ENCODE data around the gene SRGAP2C.
"Not testable (repeated sequence)": the region's sequence is repeated elsewhere in the genome, so short reads cannot be mapped to it uniquely, and the experiment has no call there.

The SRGAP2C gene

DNA sequence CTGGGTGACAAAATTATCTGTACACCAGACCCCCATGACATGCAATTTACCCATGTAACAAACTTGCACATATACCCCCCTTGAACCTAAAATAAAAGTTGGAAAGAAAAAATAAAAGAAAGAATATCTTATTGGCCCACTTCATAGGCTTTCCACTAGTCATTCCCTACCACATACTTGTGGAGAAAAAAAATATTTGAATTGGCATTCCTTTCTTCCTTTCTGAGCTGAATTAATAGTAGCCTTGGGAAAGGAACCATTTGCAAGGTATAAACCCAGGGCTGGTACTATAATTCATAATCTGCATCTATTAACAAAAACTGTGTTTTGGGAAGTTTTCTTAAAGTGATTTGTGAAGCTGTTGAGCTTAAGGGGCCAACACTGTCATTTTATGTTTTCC, 140.0 kb downstream of the SRGAP2C start:
- in situ Hi-C loops (cut with MboI; ENCODE audit: low sequenced_read_pairs) = not testable (repeated sequence)

DNA sequence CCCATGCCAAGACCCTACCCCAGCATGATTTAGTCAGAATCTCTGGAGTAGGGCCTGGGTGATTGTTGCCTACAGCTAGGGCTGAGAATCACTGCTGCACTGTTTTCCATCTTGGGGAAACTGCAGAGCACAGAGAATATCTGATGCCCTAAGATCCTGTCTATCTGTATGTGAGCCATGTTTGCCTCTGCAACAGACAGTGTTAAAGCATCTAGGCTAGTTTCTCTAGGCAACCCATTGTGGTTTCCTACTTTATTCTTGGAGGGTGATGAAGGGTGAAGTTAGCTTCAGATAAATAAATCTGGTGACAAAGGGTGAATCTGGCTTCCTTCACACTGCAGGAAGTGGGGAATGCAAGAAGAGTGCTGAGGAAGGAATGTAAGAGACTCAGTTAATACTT, 147.4 kb downstream of the SRGAP2C start:
- in situ Hi-C loops (cut with MboI; ENCODE audit: low sequenced_read_pairs) = not testable (repeated sequence)

DNA sequence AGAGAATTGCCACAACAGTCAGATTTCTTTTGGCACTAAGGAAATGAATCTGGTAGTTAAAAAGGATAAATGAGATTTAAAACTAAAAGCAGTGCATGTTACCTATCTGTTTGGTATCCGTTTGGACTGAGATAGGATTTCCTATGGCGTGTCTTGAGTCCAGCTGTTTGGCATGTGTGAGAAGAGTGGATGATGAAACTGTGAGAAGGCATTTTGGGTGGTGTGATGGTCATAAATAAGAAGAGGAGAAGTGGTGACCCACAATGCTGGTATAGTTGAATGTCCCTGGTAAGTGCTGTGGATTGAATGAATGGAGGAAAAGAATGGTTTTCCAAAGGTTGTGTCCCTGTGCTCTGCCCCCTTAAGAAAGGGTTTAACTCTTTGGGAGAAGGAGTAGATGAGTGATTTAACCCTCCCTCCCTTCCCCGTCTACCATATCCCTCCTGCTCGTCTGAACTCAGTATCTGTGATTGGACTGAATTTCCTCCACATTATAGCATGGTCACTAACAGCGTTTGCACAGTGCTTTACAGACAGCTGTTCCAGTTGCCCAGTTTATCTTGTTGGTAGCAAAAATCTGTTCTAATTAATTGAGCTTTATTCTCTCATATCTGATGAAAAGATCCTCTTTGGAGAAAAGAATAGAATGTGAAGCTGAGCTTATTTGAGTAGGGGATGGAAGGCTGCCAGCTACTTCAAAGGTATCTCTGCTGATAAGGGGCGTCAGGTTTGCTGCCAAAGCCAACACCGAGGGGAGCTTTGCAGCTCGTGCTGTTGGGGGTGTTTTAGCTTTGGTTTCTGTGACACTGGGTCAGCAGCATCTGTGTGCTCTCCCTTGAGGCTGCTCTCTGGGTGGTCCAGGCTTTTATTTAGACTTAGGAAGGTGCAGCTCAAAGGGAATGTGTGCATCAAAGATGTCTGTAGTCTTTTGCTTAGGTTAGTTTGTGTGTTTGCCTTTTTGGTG, 148.1 kb downstream of the SRGAP2C start:
- in situ Hi-C loops (cut with MboI; ENCODE audit: low sequenced_read_pairs) = not testable (repeated sequence)

DNA sequence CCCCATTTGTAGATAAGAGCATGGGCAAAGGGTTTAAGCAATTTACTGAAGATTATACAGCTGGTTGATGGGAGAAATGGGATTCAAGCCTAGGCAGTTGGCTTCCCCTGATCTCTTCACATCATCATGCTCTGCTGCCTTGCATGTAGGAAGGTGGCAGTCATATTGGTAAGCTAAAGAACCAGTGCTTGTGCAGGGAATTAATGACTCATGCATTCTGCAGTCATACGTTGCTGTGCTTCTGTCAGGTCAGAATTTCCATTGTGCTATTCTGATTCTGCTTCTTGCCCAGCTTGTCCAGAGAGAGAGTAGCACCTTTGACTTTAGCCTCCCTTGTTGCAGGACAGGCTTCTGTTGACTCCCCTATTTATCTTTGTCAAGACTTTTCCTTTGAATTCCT, 153.2 kb downstream of the SRGAP2C start:
- in situ Hi-C loops (cut with MboI; ENCODE audit: low sequenced_read_pairs) = not testable (repeated sequence)

DNA sequence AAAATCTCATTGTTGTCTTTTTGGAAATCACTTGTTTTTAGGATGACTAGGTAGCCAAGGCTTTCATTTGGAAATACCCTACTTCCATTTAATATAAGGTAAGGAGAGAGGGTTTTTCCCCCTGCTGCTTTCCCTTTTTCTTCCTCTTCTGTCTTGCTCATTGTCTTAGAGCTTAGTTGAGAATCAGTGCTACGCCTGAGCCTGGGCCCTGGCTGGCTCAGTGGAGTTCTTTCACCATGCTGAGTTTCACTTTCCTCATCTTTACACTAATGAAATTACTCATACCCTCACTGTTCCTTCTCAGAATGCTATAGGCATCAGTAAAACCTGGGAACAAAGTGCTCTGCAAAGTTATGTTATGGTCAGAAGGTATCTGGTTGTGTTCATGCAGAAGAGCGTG, 154.8 kb downstream of the SRGAP2C start:
- in situ Hi-C loops (cut with MboI; ENCODE audit: low sequenced_read_pairs) = not testable (repeated sequence)

DNA sequence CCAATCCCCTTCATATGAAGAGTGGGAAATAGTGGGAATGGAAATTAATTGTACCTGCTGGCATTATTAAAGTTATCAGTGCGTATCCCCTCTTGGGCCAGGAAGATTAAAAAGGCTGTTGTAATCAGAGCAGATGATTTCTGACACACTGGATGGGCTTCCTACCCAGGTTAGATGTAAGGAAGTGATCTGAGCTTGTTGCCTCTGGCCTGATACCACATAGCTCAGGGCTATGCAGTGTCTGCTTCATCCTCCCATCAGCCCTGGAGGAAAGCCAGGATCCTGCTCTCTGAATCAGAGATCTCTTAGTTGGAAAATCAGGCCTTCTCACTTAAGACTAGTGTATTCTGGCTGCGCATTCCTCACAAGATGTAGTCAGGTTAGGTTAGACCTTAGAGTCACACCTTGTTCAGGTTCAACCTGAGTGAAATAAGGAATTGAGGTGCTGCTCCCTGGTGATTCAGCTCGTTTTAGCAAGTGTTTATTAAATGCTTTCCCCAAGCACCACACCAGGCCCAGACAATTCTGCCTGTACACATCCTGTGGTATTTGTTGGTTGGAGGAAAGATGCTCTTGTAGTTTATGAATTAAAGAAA, 158.6 kb downstream of the SRGAP2C start:
- in situ Hi-C loops (cut with MboI; ENCODE audit: low sequenced_read_pairs) = not testable (repeated sequence)

DNA sequence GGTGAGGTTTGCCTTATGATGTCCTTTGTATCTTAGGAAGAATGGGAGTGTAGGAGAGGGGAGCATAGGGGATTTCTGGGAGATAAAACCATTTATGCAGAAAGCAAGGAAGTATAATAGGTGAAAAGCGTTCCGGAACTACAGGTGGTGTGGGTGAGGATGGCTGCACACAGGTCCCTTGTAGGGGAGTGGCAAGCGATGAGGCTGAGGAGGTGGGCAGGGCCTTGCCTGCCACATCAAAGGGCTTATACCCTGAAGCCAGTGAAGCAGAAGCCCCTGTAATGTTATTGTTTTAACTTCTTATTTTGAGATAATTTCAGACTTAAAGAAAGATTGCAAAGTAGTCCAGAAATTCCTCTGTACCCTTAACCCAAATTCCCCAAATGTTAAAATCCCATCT, 159.6 kb downstream of the SRGAP2C start:
- in situ Hi-C loops (cut with MboI; ENCODE audit: low sequenced_read_pairs) = not testable (repeated sequence)

DNA sequence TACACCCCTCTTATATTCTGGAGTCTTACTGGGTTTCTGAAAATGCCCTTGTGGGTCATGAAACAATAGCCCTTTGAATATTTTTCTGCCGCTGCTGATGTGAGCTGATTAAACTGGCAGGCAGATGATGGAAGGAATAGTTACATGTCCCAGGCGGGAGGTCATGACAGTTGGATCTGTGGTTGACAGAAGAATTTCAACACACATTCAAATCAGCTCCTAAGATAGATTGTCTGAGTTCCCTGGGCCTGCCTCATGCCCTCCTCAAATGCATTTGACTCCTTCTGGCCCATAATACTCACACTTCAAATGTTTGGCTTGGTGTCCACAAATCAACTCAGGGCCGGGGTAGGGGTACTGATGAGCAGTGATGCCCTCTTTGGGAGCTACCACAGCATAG, 161.9 kb downstream of the SRGAP2C start:
- in situ Hi-C loops (cut with MboI; ENCODE audit: low sequenced_read_pairs) = not testable (repeated sequence)

DNA sequence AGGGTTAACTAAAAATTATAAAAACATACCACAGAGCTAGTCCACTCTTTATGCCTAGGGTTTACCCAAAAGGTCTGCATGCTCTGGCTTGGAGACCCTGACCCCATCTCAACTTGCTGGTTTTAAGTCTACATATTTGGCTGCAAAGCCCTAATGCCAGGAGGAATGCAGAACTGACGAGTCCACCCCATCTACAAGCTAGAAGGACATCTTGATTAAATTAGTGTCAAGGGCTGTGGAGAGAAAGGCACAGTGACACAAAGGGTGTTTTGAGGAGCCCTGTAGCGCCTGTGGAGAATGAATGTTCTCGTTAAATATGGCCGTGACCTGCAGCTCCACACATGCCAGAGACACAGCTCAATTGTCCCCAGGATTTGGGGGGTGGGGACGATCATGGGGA, 162.7 kb downstream of the SRGAP2C start:
- in situ Hi-C loops (cut with MboI; ENCODE audit: low sequenced_read_pairs) = not testable (repeated sequence)

DNA sequence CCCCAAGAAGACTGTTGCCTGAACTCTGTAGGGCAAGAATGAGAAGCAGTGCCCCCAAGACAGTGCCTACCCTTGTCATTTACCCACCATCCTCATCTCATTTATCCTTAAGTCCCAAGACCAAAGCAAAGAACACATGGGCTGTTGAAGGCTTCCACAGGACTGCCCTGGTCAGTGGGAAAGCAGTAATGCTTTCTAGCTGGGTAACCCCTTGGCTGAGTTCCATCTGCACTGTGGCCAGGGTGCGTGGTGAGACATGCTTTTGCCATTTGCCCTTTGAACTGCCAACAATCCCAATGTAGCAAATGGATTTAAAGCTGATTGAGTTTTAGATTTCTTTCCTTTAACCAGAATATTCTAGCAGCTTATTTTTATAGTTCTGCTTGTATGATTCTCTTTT, 163.3 kb downstream of the SRGAP2C start:
- in situ Hi-C loops (cut with MboI; ENCODE audit: low sequenced_read_pairs) = not testable (repeated sequence)

DNA sequence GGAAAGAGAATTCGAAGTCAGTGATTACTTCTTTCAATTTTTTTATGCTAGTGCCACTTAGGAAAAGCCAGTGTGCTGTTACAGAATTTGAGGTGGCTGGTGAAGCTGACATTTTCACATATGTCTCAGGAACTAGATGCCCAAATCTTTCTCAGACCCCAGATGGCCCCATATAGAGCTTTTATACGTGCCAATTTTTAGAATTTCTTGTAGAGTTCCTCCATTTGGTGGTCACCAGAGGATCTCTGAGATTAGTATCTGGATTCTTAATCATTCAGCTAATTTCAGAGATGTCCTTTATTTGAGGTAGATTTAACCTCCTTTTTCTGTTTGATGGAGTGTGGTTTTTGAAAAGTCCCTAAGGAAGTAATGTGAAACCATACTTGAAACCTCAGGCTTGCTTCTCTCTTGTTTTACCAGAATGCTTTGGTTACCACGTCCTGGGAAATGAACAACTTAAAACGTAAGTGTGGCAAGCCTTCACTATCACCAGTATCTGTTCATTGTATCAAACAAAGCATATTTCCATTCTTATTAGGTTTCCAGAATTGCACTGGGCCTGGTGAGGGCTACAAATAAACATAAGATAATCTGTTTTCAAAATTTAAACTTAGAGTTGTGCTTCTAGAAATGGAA, 164.7 kb downstream of the SRGAP2C start:
- in situ Hi-C loops (cut with MboI; ENCODE audit: low sequenced_read_pairs) = not testable (repeated sequence)

DNA sequence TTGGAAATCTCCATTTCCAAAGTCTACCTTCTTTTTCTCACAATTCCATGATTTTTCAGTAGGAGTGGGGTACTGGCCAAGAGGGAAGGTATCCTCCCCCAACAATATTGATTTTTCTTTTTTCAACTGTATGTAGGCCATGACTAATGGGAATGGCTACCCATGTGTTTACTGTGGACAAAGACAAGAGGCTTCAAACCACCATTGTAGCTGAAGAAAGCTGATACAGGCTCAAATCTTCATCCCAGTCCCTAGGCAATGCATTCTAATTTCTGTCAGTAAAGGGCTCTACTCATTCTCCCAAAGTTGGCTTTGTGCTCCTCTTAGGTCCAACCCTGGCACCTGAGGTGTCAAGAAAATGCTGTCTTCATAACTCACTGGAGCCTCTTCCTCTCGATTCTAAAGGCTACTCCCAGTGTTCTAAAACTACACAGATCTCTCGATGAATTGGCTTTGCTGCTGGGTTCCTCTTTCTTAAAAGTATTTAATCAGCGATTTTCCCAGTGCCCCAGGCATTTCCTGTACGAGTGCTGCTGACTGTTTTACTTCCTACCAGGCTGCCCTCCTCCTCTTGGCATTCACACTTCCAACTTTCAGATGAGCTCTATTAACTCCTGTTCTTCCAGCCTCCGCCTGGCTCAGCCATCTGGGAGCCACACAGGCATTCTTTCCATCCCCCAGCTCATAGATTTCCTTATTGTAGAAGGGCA, 171.1 kb downstream of the SRGAP2C start:
- in situ Hi-C loops (cut with MboI; ENCODE audit: low sequenced_read_pairs) = not testable (repeated sequence)

DNA sequence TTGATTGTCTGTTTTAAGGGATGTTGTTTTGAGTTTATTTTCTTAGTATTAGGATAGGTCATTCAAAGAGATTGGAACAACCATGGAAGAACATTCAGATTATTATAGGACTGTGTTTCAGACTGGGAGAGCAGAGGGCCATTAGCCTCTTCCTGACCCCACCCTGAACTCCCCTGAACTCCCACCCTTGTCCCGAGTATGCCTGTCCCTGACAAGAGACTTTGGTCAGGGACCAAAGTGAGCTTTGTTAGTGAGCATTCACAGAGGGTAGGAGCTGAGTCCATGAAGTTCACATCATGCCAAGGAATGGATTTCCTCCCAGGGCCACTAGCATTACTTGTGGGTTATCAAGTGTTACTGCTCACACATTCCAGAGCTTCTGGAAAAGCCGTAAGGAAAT, 172.0 kb downstream of the SRGAP2C start:
- in situ Hi-C loops (cut with MboI; ENCODE audit: low sequenced_read_pairs) = not testable (repeated sequence)

DNA sequence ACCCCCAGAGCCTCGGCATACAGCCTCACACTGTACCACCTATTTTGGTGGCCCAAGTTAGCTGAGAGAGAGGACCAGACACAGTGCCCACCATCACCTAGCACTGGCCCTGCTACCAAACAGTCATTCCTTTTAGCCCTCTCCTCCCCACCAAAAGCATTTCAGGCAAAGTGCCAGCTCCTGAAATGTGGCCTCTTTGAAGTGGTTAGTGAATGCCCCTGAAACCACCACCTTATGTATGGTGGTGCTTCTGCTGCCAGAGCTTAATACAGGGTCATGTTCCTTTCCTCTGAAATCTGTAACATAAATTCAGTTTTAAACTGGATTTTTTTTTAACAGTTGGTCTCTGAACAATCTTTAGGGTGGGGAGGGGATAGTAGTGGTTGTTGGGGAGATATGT, 175.8 kb downstream of the SRGAP2C start:
- in situ Hi-C loops (cut with MboI; ENCODE audit: low sequenced_read_pairs) = not testable (repeated sequence)

DNA sequence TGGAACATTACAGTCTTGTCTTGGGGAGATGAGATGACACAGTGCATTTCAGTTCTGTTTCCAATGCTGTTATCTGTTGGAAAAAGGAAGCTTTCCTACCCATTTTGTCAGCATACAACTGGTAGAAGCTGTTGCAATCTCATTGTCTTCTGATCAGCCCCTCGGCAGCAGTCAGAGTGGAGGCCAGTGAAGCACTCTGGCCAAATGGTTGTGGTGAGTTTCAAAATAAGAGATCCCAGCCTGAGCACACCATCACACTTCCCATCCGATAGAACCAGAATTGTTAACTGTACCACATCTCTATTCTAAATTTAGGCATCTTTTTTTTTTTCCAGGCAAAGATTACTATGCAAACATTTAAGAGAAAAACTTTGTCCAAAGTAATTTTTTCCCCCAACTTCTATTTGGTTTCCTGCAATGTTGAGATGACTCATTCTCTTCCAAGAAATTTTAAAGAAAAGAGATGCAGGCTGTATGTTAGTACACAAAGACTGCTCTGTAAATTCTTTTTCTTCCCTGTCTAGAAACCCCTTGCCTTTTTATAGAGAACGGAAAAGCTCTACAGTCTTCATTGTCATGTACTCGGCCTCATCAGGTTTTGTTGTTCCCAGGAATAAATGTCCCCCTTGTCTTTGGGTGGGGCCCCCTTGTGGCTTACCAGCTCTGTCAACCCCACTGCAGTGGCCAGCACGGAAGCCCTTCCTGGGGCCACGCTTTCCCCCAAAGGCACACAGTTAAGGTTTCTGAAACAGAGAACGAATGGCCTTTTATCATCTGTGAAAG, 176.9 kb downstream of the SRGAP2C start:
- in situ Hi-C loops (cut with MboI; ENCODE audit: low sequenced_read_pairs) = not testable (repeated sequence)

DNA sequence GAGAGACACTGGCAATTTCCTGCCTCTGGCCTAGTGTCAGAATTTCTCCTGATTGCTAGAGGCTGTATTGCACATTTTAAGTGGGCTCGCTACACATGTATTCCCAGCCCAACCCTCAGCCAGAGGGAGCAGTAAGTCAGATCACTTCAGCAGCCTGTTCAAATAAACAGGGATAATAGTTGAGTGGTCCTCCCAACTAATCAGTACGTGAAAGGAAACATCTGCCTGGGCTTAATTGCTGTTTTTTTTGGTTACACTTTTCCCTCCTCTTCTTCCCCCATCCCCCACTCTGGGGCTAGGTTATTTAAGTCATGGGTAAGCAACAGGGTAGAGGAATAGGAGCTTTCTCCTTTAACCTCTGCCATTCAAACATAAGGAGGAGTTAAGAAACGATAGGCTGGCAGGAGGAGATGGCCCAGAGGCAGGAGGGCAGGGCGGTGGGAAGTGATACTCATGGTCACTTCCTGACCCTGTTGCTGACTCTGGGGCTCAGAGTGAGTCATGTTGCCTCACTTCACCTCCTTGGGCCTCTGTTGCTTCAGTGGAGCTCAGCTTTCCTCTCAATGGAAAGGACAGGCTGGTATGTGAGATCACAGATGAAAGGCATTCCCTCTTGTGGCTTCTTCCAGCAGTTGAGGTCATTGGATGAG, 177.6 kb downstream of the SRGAP2C start:
- in situ Hi-C loops (cut with MboI; ENCODE audit: low sequenced_read_pairs) = not testable (repeated sequence)

DNA sequence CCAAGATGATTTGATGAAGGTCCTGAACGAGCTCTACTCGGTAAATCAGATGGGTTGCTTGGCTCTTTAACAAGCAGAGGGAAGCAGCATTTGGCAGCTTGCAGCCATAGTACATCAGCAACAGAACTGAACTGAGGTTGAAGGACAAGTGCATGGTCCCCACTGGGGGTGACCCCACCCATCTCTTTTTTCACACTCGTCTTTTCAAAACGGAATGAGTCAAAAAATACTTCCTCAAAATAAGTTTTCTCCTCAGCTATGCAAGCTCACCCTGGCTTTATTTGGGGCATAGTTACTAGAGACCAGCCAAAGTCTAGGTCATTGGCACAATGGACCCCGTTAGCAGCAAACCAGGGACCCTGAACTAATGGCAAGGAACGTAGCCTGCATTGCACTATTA, 180.5 kb downstream of the SRGAP2C start:
- in situ Hi-C loops (cut with MboI; ENCODE audit: low sequenced_read_pairs) = not testable (repeated sequence)

DNA sequence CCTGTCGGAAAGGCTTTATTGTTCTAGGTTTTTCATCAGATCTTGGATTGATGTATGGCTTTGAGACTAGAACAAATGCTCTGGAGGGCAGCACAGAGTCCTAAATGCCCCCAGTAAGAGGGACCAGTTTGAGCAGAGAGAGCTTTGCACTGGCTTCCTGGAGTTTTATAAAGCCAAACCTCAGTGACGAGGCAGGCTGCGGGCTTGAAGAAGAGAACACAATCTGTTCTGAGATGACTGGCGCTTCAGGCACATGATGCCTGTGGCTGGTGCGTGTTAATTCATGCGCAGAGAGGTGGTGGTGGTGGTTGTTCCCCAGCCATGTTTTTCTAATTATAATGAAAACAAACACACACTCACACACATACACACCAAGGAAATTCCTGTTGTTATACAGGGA, 180.9 kb downstream of the SRGAP2C start:
- in situ Hi-C loops (cut with MboI; ENCODE audit: low sequenced_read_pairs) = not testable (repeated sequence)

DNA sequence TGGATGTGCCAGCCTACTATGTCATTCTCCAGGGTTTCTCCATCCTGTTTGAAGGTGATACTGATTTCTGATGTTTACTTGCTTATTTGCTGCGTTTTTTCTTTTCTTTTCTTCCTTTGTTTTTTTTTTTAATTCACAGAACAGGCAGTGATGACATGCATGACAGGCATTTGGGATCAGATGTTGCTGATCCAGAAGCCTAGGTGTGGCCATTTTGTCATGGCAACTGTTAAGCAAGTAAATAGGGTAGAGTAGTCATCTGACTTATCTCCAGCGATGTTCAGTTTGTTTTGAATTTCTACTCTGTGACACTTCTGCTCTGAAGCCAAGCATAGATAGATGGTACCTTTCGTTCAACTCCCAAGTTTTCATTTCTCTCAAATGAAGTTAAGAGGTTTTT, 181.4 kb downstream of the SRGAP2C start:
- in situ Hi-C loops (cut with MboI; ENCODE audit: low sequenced_read_pairs) = not testable (repeated sequence)

DNA sequence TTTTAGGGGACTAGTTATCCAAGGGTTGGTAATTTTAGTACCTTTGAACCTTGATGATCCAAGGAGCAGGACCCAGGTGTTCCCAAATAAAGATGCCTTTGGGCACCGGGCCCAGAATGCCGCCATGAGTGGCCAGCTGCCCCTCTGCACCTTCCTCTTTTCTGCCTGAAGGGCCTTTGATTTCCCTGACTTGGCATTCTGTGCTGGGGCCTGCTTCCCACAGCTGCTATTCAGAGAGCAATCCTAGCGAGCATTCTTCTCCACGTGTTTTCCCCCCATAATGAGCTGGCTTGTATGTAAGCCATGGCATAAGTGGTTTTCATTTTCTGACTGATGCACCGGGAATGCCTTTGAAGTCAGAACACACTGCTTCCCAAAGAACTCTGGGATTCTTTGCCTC, 184.1 kb downstream of the SRGAP2C start:
- in situ Hi-C loops (cut with MboI; ENCODE audit: low sequenced_read_pairs) = not testable (repeated sequence)
